Neural cell (in vitro differentiated cells): ENCODE data around the gene THADA. TPM values are rescaled to one million over a fixed set of nuclear protein-coding genes. Genes with fewer than 3 reads are reported as not detected.

Experiments
- H2AFZ ChIP-seq: fragments of 200-600, 300-800 bp; sonication (generic), shearing (Covaris generic); 2 replicates; pipeline ENCODE4 v1.6.0; 2014; ENCODE audit warnings: low read depth, mild to moderate bottlenecking, antibody characterized with exemption, low read length, moderate library complexity
- H3F3A ChIP-seq: fragments of 200-600 bp; shearing (Covaris generic); 2 replicates; pipeline ENCODE4 v1.6.1; 2016; ENCODE audit warnings: mild to moderate bottlenecking, moderate library complexity, mixed read lengths, antibody characterized with exemption, low read length; ENCODE audit not compliant: insufficient read depth, poor library complexity, severe bottlenecking
- H3K27ac ChIP-seq: fragments of 200-600, 300-800 bp; sonication (generic), shearing (Covaris generic); 2 replicates; pipeline ENCODE4 v1.5.1; 2014; ENCODE audit warnings: mild to moderate bottlenecking, low read length, moderate library complexity
- H3K27me3 ChIP-seq: fragments of 300-800, 200-600 bp; sonication (generic), shearing (Covaris generic); 2 replicates; pipeline ENCODE4 v1.6.0; 2014; ENCODE audit warnings: mild to moderate bottlenecking, low read depth, low read length, moderate library complexity; ENCODE audit not compliant: insufficient read depth
- H3K36me3 ChIP-seq: fragments of 300-800, 200-600 bp; sonication (generic), shearing (Covaris generic); 2 replicates; pipeline ENCODE4 v1.5.1; 2014; ENCODE audit warnings: mild to moderate bottlenecking, antibody characterized with exemption, low read length, moderate library complexity; ENCODE audit not compliant: insufficient read depth
- H3K4me2 ChIP-seq: fragments of 300-800, 200-600 bp; sonication (generic), shearing (Covaris generic); 2 replicates; pipeline ENCODE4 v1.6.0; 2014; ENCODE audit warnings: mild to moderate bottlenecking, low read length
- H3K4me3 ChIP-seq: fragments of 300-800, 200-600 bp; sonication (generic), shearing (Covaris generic); 2 replicates; pipeline ENCODE4 v1.5.1; 2014; ENCODE audit warnings: mild to moderate bottlenecking, low read length, moderate library complexity
- H3K79me2 ChIP-seq: fragments of 200-600 bp; shearing (Covaris generic); replicated peaks from 2 replicates; pipeline ENCODE4 v1.6.0; 2014; ENCODE audit warnings: mild to moderate bottlenecking, low read length, moderate library complexity; ENCODE audit not compliant: insufficient read depth
- H3K9ac ChIP-seq: fragments of 300-800, 200-600 bp; sonication (generic), shearing (Covaris generic); 2 replicates; pipeline ENCODE4 v1.6.1; 2016; ENCODE audit warnings: mild to moderate bottlenecking, low read length, mixed read lengths
- H3K9me2 ChIP-seq: fragments of 200-600 bp; shearing (Covaris generic); 2 replicates; pipeline ENCODE4 v1.6.1; 2016; ENCODE audit warnings: mild to moderate bottlenecking, low read length, mixed read lengths; ENCODE audit not compliant: insufficient read depth
- H3K9me3 ChIP-seq: fragments of 200-600, 300-800 bp; sonication (generic), shearing (Covaris generic); 2 replicates; pipeline ENCODE4 v1.6.1; 2016; ENCODE audit warnings: mild to moderate bottlenecking, mixed run types, low read length, moderate library complexity, mixed read lengths
- H4K20me1 ChIP-seq: fragments of 200-600 bp; shearing (Covaris generic); 2 replicates; pipeline ENCODE4 v1.6.1; 2016; ENCODE audit warnings: mild to moderate bottlenecking, mixed run types; ENCODE audit not compliant: insufficient read depth
- EP300 ChIP-seq: fragments of 450-650 bp; conservative IDR thresholded peaks from 2 replicates; pipeline ENCODE4 v1.6.1; 2014; ENCODE audit warnings: antibody characterized with exemption, mild to moderate bottlenecking, moderate library complexity; ENCODE audit not compliant: poor library complexity, severe bottlenecking
- EZH2 ChIP-seq: fragments of 200-600, 300-800 bp; shearing (Covaris generic), sonication (generic); IDR thresholded peaks from 2 replicates; pipeline ENCODE4 v1.6.1; 2014; ENCODE audit warnings: antibody characterized with exemption, low read length, borderline replicate concordance, mild to moderate bottlenecking; ENCODE audit not compliant: insufficient read depth, poor library complexity, severe bottlenecking
- MXI1 ChIP-seq: fragments of 450-650 bp; conservative IDR thresholded peaks from 2 replicates; pipeline ENCODE4 v1.6.1; 2014; ENCODE audit warnings: antibody characterized with exemption, mild to moderate bottlenecking; ENCODE audit not compliant: poor library complexity, severe bottlenecking
- POLR2AphosphoS5 ChIP-seq: IDR thresholded peaks from 2 replicates; pipeline ENCODE4 v1.6.1; 2012
- RAD21 ChIP-seq: fragments of 450-650 bp; conservative IDR thresholded peaks from 2 replicates; pipeline ENCODE4 v1.6.1; 2014; ENCODE audit warnings: antibody characterized with exemption, mild to moderate bottlenecking, moderate library complexity
- REST ChIP-seq: IDR thresholded peaks from 2 replicates; pipeline ENCODE4 v1.6.1; 2012; ENCODE audit warnings: borderline replicate concordance
- SMC3 ChIP-seq: fragments of 450-650 bp; conservative IDR thresholded peaks from 2 replicates; pipeline ENCODE4 v1.6.1; 2014; ENCODE audit warnings: antibody characterized with exemption, mild to moderate bottlenecking, moderate library complexity; ENCODE audit not compliant: poor library complexity
- TAF1 ChIP-seq: IDR thresholded peaks from 2 replicates; pipeline ENCODE4 v1.6.1; 2012; ENCODE audit warnings: low read depth
- polyA plus RNA-seq: library from polyadenylated mRNA; depleted of rRNA; stranded (reverse); fragments of >200 nt; gene quantifications from 2 replicates; pipeline ENCODE4 v1.2.3, GENCODE V29; 2014
- TF ChIP-seq, protein P1 (sequence below): fragments of 450-650 bp; IDR thresholded peaks from 2 replicates; pipeline ENCODE4 v1.5.1; 2014; ENCODE audit warnings: antibody characterized with exemption, mild to moderate bottlenecking, moderate library complexity; ENCODE audit not compliant: poor library complexity, severe bottlenecking

Gene THADA
- polyA plus RNA-seq, 1 donor from 2014 or later, result 8.5 TPM

DNA sequence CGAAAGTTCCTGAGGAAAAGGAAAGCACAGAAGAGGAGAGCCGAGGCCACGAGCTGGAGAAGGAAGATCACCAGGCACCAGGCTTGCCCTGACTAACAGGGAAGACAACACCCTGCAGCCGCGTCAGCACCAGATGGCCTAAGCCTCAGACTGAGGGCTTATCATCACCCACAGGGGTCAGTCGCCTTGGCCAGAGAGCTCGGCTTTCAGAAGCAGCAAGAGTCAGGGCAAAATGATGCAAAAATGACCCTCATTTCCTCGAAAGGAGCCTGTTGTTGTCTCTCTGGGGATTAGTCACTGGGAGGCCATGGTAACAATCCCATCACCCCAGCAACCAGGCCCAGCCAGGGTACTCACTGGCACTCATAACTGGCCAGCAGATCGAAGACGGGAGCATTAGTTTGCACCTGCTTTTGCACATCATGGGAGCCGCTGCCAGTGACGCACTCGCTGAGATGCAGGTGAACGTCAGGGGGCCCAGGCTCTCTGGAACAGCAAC lies 326.7 kb downstream of the THADA start:
- Histone ChIP-seq H3K27me3 (no peaks in the 10 kb centered on the region), H3K27ac (no peak overlapping the region), H2AFZ (no peak overlapping the region), H3K9me2 (no peaks in the 10 kb centered on the region), H3F3A (no peaks in the 10 kb centered on the region), H3K9ac (no peak overlapping the region), H3K4me3 (no peak overlapping the region), H3K79me2 (no peaks in the 10 kb centered on the region), H4K20me1 (no peaks in the 10 kb centered on the region), H3K4me2 (no peak overlapping the region), H3K9me3 (no peaks in the 10 kb centered on the region), H3K36me3 (no peaks in the 10 kb centered on the region)
- TF ChIP-seq RAD21, result no peak
- no peak for TF ChIP-seq SMC3
- no peak for TF ChIP-seq MXI1
- TF ChIP-seq EP300, result no peak
- TF ChIP-seq REST, result no peak
- TF ChIP-seq, protein P1, sequence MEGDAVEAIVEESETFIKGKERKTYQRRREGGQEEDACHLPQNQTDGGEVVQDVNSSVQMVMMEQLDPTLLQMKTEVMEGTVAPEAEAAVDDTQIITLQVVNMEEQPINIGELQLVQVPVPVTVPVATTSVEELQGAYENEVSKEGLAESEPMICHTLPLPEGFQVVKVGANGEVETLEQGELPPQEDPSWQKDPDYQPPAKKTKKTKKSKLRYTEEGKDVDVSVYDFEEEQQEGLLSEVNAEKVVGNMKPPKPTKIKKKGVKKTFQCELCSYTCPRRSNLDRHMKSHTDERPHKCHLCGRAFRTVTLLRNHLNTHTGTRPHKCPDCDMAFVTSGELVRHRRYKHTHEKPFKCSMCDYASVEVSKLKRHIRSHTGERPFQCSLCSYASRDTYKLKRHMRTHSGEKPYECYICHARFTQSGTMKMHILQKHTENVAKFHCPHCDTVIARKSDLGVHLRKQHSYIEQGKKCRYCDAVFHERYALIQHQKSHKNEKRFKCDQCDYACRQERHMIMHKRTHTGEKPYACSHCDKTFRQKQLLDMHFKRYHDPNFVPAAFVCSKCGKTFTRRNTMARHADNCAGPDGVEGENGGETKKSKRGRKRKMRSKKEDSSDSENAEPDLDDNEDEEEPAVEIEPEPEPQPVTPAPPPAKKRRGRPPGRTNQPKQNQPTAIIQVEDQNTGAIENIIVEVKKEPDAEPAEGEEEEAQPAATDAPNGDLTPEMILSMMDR, result no peak
- TF ChIP-seq EZH2, result no peak
- no peak for TF ChIP-seq POLR2AphosphoS5
- no peak for TF ChIP-seq TAF1

GRCh38 chr2:43268066-43268953 lies 327.5 kb downstream of the THADA start:
- no peaks in the 10 kb centered on the region for H3F3A ChIP-seq
- H3K9me2 ChIP-seq, result no peaks in the 10 kb centered on the region
- H3K4me3 ChIP-seq, result no peak overlapping the region
- no peaks in the 10 kb centered on the region for H3K27me3 ChIP-seq
- no peak overlapping the region for H3K9ac ChIP-seq
- H3K36me3 ChIP-seq, result no peaks in the 10 kb centered on the region
- TF ChIP-seq POLR2AphosphoS5 (no peak), SMC3 (no peak), TAF1 (no peak), EZH2 (no peak)
- no peak overlapping the region for H3K27ac ChIP-seq
- H3K4me2 ChIP-seq, result no peak overlapping the region
- no peaks in the 10 kb centered on the region for H4K20me1 ChIP-seq
- no peak overlapping the region for H2AFZ ChIP-seq
- no peaks in the 10 kb centered on the region for H3K9me3 ChIP-seq
- H3K79me2 ChIP-seq, result no peaks in the 10 kb centered on the region
